ENCODE data around the gene HCN4.

The HCN4 gene

DNA sequence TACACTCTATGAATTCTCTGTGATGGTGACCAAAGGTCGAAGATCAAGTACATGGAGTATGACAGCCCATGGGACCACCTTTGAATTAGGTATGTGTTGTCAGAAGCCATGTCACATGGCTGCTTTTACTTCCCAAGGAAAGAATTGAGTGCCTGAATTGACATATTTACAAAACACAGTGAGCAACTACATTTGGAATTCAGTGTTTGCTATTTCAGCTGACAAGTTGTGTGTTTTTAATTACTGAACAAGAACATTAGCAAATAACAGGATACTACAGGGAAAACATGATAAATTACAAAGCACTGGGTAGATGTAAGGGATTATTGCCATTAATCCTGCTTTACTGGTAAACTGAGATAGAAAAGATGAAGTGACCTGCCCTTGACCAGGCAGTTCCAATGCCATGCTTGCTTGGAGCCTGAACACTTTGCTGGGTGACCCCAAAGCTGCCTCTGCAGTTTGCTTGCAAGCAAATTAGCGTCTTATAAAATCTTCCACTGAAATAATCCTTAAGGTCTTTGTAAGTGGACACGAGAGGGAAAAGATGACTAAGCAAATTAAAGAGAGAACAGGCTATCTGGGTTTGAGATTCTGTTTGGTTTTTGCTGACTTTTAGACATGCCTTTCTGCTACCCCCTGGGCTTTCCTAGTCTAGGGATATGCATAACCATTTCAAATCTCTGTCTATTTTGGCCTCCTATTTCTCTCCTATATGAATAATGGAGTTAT is 98.2 kb downstream of the HCN4 start:
- Histone ChIP-seq H3K27ac (no peak overlapping the region), H3K36me3 (no peaks in the 10 kb centered on the region), H3K27me3 (peaks cover 44% of the 10 kb centered on the region), H3K4me3 (ENCODE audit: low read depth in 1 of 2, low read length in 1 of 2) (no peak overlapping the region), H3K4me1 (ENCODE audit: control insufficient read depth in 1 of 2, insufficient read depth in 1 of 2, low read depth in 1 of 2, low read length in 1 of 2) (no peaks in the 10 kb centered on the region), H3K9me3 (no peaks in the 10 kb centered on the region)
- TF ChIP-seq CTCF (IDR thresholded peaks at IDR 0.05): no peak

All from neutrophil (primary cell).